SKM-1 treated with dmso at 0.1 percent for 144 hours (cell line): ENCODE data around the gene ARID3B.
A peak's percentile ranks its signal among the peaks of the same experiment; 100 is the strongest.
"Not testable (repeated sequence)": the region's sequence is repeated elsewhere in the genome, so short reads cannot be mapped to it uniquely, and the experiment has no call there.

Experiments
- DNase-seq: peaks from one replicate; lab custom pipeline; 2025; ENCODE audit not compliant: unreplicated experiment; lab: John Stamatoyannopoulos, UW

Gene ARID3B

DNA sequence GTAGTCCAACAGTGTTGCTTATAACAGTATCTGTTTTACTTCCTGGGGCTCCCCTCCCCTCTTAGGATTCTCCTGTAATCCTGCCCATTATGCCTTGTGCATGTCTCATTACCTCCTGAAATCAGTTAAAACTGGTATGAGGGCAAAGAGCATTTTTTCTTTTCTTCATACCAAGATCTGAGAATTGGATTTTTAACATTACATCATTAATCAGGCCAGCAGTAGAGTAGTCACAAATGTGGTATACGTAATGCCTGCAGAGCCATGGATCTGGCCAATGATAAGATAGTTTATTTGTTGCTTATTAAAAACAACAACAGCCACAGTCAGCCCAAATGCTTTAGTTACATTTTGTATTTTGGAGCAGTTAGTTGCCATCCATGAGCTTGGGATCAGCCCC is 23.2 kb downstream of the ARID3B start:
- DNase-seq = no peak

GRCh38 chr15:74565381-74566085 is 24.5 kb downstream of the ARID3B start:
- DNase-seq = no peak

DNA sequence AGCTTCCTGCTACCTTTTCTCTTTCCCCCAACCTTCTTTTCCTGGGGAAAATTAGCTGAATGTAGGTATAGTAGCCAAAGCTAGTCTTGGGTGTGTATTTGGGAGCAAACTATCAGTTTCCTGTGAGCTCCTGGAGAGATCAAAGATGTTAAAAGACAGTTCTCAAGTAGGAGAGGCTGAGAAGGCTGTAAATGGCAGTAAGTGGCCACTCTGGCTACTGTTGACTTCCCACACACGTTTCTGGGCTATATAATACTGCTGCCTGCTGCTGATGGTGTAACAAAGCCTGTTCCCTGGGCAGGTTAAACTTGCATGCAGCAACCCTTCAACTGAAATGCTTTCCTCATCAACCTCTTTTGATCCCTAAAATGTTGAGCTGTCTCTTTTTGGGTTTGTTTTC is 27.6 kb downstream of the ARID3B start:
- DNase-seq = no peak

DNA sequence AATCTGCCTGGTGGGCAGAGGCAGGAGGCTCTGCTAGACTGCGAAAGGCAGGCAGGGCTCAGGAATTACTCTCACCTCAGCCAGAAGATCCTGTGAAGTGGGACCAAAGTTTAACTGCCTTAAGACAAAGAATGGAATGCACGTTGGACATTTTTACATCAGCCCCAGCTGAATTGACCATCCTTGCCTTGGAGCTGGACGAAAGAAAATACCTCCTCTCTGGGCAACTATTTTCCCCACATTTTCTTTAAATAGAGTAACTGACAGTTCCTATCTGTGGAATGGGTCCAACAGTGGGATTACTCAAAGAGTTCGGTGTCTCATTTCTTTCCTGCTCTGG is 28.7 kb downstream of the ARID3B start:
- no peak for DNase-seq

DNA sequence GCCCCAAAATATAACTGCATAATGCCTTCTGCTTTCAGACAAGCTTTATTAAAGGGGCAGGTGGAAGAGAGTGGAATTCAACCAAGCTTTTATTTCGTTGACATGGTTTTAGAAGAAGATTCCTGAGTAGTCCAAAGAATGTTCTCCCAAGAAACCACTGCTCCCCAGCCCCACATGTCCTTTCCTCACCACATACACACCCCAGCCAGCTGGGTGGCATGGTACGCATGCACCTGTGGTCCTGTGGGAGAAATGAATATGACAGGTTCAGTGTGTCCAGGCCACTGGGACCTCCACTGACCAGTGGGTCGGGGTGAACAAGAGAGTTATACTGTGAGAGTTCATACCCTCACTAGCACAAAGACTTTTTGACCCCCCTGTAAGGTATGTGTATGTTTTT is 30.2 kb downstream of the ARID3B start:
- no peak for DNase-seq

GRCh38 chr15:74573987-74574386 is 33.0 kb downstream of the ARID3B start:
- no peak for DNase-seq

DNA sequence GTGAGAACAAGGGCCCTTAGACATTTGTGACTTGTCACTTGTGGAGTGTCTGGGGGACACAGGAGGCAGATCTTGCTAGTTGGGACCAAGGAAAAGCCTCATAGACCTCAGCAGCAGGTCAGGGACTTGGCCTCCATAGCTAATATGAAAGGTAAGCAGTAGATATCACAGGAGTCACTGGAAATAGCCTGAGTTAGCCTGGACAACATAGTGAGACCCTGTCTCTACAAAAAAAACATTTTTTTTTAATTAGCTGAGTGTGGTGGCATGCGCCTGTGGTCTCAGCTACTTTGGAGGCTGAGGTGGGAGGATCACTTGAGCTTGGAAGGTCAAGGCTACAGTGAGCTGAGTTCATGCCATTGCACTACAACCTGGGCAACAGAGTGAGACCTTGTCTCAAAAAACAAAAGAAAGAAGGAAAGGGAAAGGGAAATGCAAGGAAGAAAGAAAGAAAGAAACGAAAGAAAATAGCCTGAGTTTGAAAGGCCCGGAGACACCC is 37.5 kb downstream of the ARID3B start:
- DNase-seq = no peak

- DNase-seq = no peak
Measured at GRCh38 chr15:74579001-74579400, 38.0 kb downstream of the ARID3B start.

- no peak for DNase-seq
Measured at GRCh38 chr15:74580538-74581350, 39.7 kb downstream of the ARID3B start.

DNA sequence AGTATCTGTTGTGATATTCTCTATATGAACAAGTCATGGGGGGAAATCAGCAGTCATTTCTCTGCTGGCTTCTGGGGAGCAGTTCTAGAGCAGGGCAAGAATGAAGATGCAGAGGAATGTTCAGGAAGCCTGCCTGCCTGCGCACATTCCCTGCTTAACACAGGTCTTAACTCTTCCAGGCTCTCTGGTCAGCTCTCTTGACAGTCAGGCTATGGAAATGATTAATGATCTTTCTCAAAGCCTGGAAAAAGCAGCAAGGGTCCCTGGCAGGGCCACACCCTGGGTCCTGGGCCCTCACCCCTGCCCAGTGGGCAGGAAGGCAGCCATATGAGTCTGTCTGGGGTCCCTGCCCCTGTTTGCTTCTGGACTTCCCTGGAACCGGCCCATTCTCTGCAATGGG is 43.2 kb downstream of the ARID3B start:
- DNase-seq = no peak

DNA sequence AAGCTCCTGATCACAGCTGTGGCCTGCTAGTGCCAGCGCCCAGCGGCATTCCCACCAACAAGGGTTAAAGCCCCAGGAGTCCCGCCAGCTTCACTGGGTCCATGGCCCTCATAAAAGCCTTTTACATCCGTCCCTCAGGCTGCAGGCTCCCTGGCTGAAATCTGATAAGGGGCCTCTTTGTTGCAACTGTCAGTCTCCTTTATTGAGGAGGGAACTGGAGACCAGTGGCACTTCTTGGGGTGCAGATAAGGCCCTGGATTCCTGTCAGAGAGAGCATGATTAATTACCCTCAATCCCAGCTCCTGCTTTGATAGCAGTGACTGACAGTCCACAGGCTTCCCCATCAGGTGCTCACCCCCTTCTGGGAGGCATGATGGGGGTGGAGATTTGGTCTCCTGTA is 43.8 kb downstream of the ARID3B start:
- DNase-seq = no peak

DNA sequence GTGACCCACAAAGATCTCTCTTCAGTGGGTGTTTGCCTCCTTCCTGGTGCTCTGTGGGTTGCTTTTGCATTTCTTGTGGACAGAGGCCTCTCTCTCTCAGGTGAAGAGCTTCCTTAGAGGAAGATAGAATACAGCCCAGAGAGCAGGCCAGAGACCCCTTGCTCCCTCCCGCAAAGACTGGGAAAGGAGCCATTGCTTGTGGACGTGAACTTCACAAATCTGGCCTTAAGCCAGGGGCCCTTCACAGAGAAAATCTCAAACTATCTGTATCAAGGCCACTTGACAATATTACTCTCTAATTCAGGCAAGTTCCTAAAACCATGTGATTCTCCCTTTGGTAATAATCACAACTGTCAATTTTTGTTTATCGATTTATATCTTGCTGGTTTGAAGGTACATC is 44.2 kb downstream of the ARID3B start:
- DNase-seq = no peak

GRCh38 chr15:74585857-74586256 is 44.8 kb downstream of the ARID3B start:
- no peak for DNase-seq

GRCh38 chr15:74589826-74590225 is 48.8 kb downstream of the ARID3B start:
- DNase-seq = no peak

- no peak for DNase-seq
Measured at GRCh38 chr15:74592222-74592621, 51.2 kb downstream of the ARID3B start.

DNA sequence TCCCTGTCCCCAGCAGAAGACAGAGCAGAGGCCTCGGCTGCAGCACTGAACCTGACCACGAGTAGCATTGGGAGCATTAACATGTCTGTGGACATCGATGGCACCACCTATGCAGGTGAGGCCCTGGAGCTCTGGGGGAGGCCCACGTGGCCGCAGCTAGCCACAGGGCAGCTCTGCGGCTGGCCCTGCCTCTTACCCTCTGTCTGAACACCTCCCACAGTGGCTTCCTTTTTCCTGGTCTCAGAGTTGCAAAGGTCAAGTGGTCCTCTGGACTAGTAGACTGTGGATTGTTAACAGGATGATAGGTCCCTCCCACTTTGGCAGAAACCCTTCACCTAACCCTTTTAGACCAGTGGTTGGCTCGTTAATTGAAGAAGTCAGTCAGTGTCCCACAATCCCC is 52.1 kb downstream of the ARID3B start:
- DNase-seq = no peak

- DNase-seq = no peak
Measured at GRCh38 chr15:74594455-74594854, 53.4 kb downstream of the ARID3B start.

DNA sequence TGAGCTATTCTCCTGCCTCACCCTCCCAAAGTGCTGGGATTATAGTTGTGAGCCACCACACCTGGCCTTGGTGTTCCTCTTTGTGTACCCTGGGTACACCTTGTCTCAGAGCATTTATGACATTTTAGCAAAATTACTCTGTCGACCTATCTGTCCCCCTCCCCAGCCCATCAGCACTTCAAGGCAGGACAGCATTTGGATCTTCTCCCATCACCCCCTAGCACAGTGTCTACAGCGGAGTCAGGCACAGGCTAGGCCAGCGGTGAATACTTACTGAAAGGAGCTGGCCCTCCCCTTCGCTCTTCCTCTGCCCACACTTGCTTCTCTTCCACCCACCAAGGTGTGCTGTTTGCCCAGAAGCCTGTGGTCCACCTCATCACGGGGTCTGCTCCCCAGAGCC is 54.3 kb downstream of the ARID3B start:
- no peak for DNase-seq

DNA sequence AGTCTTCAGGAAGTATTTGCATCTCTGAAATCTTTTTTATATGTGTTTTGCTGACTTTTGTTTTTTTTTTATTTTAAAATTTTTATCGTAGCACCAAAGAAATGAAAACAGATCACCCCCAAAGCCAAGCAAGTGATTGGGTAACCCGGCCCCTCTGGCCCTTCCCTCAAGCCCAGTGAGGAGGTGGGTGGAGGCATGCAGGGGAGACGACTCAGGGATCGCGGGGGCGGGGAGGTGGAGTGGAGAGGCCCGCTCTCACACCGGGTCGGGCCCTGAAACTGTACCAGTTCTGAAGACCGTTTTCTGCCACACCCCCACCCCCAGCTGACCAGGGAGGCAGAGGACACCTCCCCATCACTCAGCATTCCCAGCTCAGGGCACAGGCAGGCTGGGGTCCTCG is 55.7 kb downstream of the ARID3B start:
- DNase-seq = not testable (repeated sequence)

DNA sequence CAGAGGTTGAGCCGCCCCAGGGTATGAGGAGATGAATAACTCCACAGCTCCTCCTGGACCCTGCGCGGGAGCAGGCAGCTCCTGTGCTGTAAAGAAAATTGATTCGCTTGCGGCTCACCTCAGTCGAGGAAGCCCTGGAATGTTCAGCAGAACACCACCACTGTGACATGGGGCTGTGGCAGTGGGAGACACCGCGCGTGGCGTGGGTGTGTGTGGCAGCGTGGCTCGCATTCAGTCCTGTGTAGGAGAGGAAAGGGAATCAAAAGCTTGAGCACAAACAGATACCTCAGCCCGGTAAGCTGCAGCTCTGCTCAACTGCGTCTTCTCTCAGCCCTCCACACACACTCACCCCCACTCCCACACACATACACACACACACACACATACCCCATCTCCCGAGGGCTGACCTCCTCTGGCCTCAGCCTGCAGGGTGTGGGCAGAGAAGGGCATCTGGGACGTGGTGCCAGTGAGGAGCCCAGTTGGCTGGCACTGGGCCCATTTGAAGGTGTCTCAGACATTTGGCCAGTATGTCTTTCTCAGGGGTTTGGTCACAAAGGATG is 56.2 kb downstream of the ARID3B start:
- not testable (repeated sequence) for DNase-seq

DNA sequence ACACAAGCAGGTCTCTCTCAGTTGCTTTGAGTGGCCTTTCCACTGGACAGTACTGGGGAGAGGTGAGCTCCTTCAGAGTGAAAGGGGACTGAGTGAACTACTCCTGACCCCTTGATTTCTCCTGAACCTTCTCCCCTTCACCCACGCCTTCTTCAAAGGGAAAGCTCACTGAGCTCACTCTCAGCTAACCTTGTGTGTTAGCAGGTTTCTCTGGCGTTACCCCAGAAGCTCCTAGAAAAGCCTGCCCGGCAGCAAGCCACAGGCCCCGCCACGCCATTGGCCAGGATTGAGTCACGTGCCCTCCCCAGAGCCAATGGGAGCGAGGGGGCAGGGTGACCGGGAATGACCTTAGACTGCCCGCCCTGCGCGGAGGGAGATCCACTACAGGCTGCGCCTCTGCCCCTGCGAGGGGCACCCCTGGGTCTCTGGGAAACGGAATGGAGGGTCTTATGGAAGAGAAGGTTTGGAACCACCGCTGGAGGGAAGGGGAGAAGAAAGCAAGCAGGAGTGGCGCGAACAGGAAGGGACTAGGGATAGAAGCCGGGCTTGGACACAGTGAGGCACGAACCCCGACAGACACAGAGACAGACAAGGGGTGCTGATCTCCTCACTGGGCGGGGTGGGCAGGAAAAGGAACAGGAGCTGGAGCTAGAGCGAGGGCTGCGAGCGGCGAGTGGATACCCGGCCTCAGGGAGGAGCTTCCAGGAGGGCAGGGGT is 57.3 kb downstream of the ARID3B start:
- peak; percentile 94 for DNase-seq

DNA sequence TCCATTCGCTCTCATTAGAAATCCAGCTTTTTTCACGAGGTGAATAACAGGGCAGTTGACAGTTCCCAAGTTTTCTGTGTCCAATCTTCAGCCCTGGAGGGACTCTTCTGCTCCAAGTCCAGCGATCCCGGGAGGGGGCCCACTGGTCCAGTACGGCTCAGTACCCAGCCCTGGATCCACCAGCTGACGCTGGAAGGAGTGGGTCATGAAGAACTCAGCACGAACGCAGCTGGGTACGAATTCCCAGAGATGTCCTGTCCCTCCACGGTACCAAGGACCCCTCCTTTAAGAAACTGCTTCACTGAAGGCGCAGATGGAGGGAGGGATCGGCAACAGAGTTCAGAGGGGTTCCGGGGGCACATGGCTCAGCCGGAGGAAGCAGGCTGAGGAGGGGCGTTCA is 58.1 kb downstream of the ARID3B start:
- DNase-seq = no peak
